A549 (cell line): Measurements from ENCODE around the gene LMAN1.

Experiments used
- HES2 ChIP-seq: fragments of >200 bp; sonication (Bioruptor Twin); formaldehyde crosslinking; IDR thresholded peaks from 2 replicates; pipeline ENCODE4 v1.6.1; 2016
- POLR2AphosphoS2 ChIP-seq: conservative IDR thresholded peaks from 2 replicates; pipeline ENCODE4 v1.6.1; 2012; ENCODE audit warnings: low read length, improper control_type of control experiment, inconsistent platforms

GRCh38 chr18:59298871-59299270, 60.2 kb downstream of the LMAN1 start:
- TF ChIP-seq POLR2AphosphoS2 (no peak), HES2 (no peak)
